ENCODE measurements around the gene NKIRAS2. TPM values are rescaled to one million over a fixed set of nuclear protein-coding genes. Genes with fewer than 3 reads are reported as not detected.

The NKIRAS2 gene
- total and polyA plus RNA-seq, 2 of the 13 experiments (the other 11 are each of a cell fraction or from before 2014, with no cell fraction given) = 27.9 to 42.0 TPM

GRCh38 chr17:42027961-42028790 lies 8.3 kb downstream of the NKIRAS2 start (continued):
- TF ChIP-seq CCDC6 (CRISPR knock-in tag; IDR thresholded peaks at IDR 0.05) (no peak), PREB (CRISPR knock-in tag; IDR thresholded peaks at IDR 0.05) (no peak), CBX5 (CRISPR knock-in tag; IDR thresholded peaks at IDR 0.05; ENCODE audit: borderline replicate concordance) (peak; percentile 74; the same call in 1 of the 2 replicates), ZBTB7B (CRISPR knock-in tag; IDR thresholded peaks at IDR 0.05) (peak; percentile 20; the same call in 1 of the 2 replicates), ARID3A (IDR thresholded peaks at IDR 0.05; ENCODE audit: low read depth, low read length) (no peak), ZNF619 (CRISPR knock-in tag; IDR thresholded peaks at IDR 0.05) (no peak; the same call in 1 of the 2 replicates), ZNF577 (CRISPR knock-in tag; IDR thresholded peaks at IDR 0.05; ENCODE audit: borderline replicate concordance, low read depth) (no peak), JUN (CRISPR knock-in tag; IDR thresholded peaks at IDR 0.05) (no peak), MAFK (conservative IDR thresholded peaks at IDR 0.05 in 1 of 2, IDR thresholded peaks at IDR 0.05 in 1 of 2; ENCODE audit: low read length in 2 of 2) (no peak), SAP130 (CRISPR knock-in tag; IDR thresholded peaks at IDR 0.05; ENCODE audit: low read depth) (peak; percentile 74)

Measured in HepG2 (cell line).